RWPE2 (cell line): Measurements from ENCODE around the gene ARL5A.
"Not testable (repeated sequence)": the region's sequence is repeated elsewhere in the genome, so short reads cannot be mapped to it uniquely, and the experiment has no call there.

Experiments used
- ATAC-seq: fragments of 200-7000 bp; cut with Tn5 transposase; 3 replicates; pipeline ENCODE4 v1.9.1; 2021; ENCODE audit warnings: low read depth
- DNase-seq: peaks from one replicate; pipeline ENCODE4 v3.0.0-alpha.2; 2020; ENCODE audit warnings: low spot score
- H3K27ac ChIP-seq: fragments of 450-650 bp; 2 replicates; pipeline ENCODE4 v1.5.1; 2017; ENCODE audit warnings: mild to moderate bottlenecking; ENCODE audit not compliant: poor library complexity, severe bottlenecking
- H3K27me3 ChIP-seq: fragments of 250-450 bp; sonication (Bioruptor Pico); 2 replicates; pipeline ENCODE4 v1.5.1; 2021; ENCODE audit warnings: mild to moderate bottlenecking, moderate library complexity; ENCODE audit not compliant: insufficient read depth, poor library complexity, severe bottlenecking
- H3K36me3 ChIP-seq: fragments of 250-450 bp; sonication (Bioruptor Pico); 2 replicates; pipeline ENCODE4 v1.5.1; 2020; ENCODE audit warnings: low read depth, mild to moderate bottlenecking, moderate library complexity
- H3K4me1 ChIP-seq: fragments of 250-450 bp; sonication (Bioruptor Pico); 2 replicates; pipeline ENCODE4 v1.5.1; 2021; ENCODE audit warnings: mild to moderate bottlenecking, moderate library complexity; ENCODE audit not compliant: insufficient read depth, poor library complexity, severe bottlenecking
- H3K4me3 ChIP-seq: fragments of 250-450 bp; sonication (Bioruptor Pico); 2 replicates; pipeline ENCODE4 v1.5.1; 2021; ENCODE audit warnings: mild to moderate bottlenecking, moderate library complexity; ENCODE audit not compliant: severe bottlenecking
- H3K9me3 ChIP-seq: fragments of 250-450 bp; sonication (Bioruptor Pico); 2 replicates; pipeline ENCODE4 v1.5.1; 2021; ENCODE audit warnings: mild to moderate bottlenecking, moderate library complexity; ENCODE audit not compliant: severe bottlenecking
- CTCF ChIP-seq: fragments of 450-650 bp; IDR thresholded peaks from one replicate; pipeline ENCODE4 v1.5.1; 2017; ENCODE audit warnings: mild to moderate bottlenecking, moderate library complexity; ENCODE audit not compliant: poor library complexity, severe bottlenecking

The ARL5A gene

GRCh38 chr2:151828143-151828889 lies at the start of gene ARL5A:
ARL5A (minus strand) TSS chr2:151828421; CDS start chr2:151828176, 245 bp downstream.
- Histone ChIP-seq H3K9me3 (no peaks in the 10 kb centered on the region), H3K27me3 (no peaks in the 10 kb centered on the region), H3K27ac (peak within 1 kb of the TSS; percentile 31), H3K4me3 (peak within 1 kb of the TSS; percentile 88), H3K36me3 (no peaks in the 10 kb centered on the region), H3K4me1 (peaks cover 8% of the 10 kb centered on the region)
- ATAC-seq = peak; percentile 91
- DNase-seq = peak; percentile 83
- TF ChIP-seq CTCF = no peak

GRCh38 chr2:151875631-151876030 lies 47.4 kb upstream of the ARL5A start:
- H3K27ac ChIP-seq, H3K27me3 ChIP-seq, H3K4me3 ChIP-seq, DNase-seq, H3K4me1 ChIP-seq, H3K36me3 ChIP-seq, ATAC-seq, H3K9me3 ChIP-seq: not testable (repeated sequence)

GRCh38 chr2:151872463-151872862 lies 44.2 kb upstream of the ARL5A start:
- H3K4me1 ChIP-seq = no peaks in the 10 kb centered on the region
- ATAC-seq = no peak
- DNase-seq = no peak
- TF ChIP-seq CTCF = no peak
- H3K4me3 ChIP-seq = no peak overlapping the region
- H3K9me3 ChIP-seq = no peaks in the 10 kb centered on the region
- no peak overlapping the region for H3K27ac ChIP-seq
- H3K36me3 ChIP-seq = no peaks in the 10 kb centered on the region
- H3K27me3 ChIP-seq = peaks cover 3% of the 10 kb centered on the region

- Histone ChIP-seq H3K27ac (no peak overlapping the region), H3K9me3 (no peaks in the 10 kb centered on the region), H3K36me3 (no peaks in the 10 kb centered on the region), H3K4me1 (no peaks in the 10 kb centered on the region), H3K4me3 (no peak overlapping the region), H3K27me3 (peaks cover 3% of the 10 kb centered on the region)
- DNase-seq (no peak), ATAC-seq (no peak)
- TF ChIP-seq CTCF = no peak
Observed at GRCh38 chr2:151869291-151869690, 41.1 kb upstream of the ARL5A start.

GRCh38 chr2:151862700-151863099 lies 34.5 kb upstream of the ARL5A start:
- TF ChIP-seq CTCF = no peak
- Histone ChIP-seq H3K36me3 (no peaks in the 10 kb centered on the region), H3K4me1 (no peaks in the 10 kb centered on the region), H3K27me3 (no peaks in the 10 kb centered on the region), H3K4me3 (no peak overlapping the region), H3K9me3 (no peaks in the 10 kb centered on the region), H3K27ac (no peak overlapping the region)
- DNase-seq (no peak), ATAC-seq (no peak)
